NCI-H1417 (cell line): ENCODE data around the gene SNRPB2.

Experiments
- DNase-seq, 3 experiments: peaks; one replicate each; lab custom pipeline; 2025; lab: John Stamatoyannopoulos, UW

Gene SNRPB2

DNA sequence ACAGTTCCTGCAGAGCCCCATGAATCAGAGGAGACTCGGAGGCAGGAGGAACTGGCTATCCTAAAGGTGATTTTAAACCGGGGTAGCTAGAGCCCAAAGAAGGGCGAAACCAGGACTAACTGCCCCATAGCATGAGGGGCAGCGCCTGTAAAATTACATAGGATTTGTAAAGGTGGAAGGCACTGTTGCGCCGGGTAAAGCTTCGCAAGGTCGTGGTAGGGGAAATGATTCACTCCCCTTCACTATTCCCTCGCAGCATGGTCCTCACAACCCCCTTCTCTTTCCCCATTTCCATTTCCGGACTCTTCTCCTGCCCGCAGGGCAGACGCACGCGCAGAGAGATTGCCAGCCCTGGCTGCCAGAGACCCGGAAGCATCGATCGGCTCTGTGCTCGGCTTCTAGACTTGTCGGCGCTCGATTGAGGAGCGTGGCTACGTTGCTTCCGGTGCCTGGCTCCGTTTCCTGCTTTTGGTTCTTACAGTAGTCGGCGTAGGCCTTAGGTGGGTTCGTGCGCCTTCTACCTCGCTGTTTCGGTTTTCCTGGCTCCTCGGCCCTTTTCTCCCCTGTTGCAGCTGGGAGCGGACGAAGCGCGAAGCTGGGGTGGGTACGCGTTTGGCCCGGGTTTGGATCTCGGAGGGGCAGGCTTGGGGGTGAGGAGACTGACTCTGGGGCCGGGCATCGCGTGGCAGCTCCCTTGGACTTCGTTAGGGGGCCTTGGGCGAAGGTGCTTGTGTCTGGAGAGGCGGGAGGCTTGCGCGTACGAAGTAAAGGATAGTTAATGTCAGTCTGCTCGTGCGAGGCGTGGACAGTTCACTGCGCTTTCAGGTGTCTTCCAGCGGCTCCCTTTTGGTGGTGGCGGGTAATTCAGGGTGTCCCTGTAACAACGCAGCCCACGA, at the start of gene SNRPB2:
Gene SNRPB2 (plus strand): TSS at position 462 of the 896 bp plus-strand sequence. CDS start 1,677 bp downstream, outside the sequence.
- DNase-seq = peak; percentile 86 to 96 (median 94)

DNA sequence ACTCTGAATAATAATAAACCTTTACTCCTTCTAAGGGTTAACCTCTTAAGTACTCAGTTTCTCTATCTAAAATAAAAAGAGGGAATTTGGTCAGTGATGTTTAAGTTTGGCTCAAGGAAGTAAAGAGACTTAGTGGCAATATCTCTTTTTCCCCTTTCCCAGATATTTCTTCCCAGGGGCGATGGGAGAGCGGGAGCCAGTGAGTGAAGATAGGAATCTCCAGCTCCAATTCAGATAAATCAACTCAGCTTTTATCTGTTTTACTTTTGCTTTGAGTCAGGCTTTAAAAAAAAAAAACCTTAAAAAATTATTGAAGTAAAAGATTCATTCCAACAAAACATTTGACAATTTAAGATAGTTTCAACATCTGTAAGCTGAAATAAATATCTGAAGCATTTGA, 45.4 kb upstream of the SNRPB2 start:
- no peak for DNase-seq

DNA sequence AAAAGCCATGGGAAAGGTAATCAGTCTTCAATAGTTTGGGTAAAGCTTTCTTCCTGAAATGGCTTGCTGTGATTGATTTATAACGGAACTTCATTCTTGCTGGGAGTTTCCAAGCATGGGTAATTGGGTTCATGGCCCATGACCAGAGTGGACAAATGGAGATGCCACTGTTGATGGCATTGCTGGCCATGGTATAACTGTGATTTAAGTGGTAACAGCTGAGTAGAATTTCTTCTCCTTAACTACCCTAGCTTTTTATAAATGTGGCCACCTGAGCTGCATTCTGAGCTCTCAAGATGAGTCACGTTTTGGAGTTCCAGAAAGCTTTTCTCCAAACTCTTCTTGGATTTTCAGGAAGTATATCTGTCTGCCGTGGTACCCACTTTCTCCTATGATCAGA, 39.9 kb upstream of the SNRPB2 start:
- DNase-seq = no peak

DNA sequence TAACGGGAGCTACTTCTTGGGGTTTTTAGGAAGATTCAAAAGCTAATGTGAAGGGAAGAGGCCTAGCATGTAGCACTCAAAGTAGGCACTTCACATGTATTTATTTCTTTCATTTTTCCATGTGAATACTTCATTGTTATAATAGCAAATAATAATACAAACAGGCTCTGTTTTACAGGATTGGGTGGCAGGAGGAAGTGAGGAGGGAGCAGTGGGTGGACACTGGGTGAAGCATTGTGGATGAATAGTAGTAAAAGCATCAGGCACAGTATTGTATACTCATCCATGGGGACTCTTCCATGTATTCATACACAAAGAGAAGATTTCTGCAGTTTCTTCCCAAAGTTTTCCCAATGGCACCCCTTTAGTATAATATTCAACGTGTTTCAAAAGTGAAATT, 38.4 kb upstream of the SNRPB2 start:
- DNase-seq = no peak

DNA sequence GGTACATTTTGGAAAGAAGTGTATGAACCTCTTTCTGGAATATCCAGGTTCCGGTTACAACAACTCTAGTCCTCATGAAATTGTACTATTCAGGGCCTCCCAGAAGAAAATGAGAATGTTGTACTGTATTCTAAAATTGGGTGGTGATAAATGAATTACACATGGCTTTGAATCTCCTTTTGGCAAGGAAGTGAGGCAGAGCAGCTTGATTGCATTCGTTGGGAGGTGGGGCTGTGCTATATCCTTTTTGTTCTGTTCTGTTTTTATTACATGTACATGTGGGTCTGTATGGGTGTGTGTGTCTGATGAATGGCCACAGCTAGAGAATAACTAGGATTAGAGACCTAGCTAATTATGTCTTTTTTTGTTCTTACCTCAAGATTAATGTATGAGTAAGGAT, 37.8 kb upstream of the SNRPB2 start:
- no peak for DNase-seq

DNA sequence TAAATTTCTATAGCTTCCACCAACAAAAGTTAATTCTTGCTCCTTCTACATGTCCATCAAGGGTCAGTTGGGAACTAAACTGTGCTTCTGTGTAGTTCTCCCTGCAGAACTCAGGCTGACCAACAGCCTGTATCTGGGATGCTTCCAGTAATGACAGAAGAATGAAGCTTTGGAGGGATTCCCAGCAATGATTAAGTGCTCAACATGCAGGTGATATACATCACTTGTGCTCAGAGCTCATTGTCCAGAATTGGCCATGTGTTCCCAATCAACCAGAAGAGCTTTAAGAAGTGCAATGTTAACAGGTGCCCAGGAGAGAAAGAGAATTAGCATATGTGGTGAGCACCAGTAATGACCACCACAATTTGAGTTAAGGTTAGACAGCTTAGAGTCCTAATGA, 37.4 kb upstream of the SNRPB2 start:
- DNase-seq = peak in 1 of 3 experiments; percentile 7

DNA sequence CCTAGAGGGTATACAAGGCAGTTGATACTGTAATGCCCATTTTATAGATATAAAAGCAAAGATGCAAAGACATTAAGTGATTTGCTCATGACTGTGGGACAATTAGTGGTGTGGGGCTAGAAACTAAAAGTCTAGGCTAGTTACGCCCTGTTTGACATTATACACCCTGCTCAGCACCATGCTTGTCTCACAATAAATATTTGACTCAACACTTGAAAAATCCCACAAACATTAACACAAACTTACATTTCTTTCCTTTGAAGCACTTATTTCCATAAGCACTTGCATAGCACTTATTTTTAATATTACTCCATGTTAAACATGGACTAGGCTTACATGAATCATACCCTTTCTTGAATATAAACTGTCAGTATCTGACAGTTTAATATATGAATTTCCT, 36.5 kb upstream of the SNRPB2 start:
- no peak for DNase-seq

DNA sequence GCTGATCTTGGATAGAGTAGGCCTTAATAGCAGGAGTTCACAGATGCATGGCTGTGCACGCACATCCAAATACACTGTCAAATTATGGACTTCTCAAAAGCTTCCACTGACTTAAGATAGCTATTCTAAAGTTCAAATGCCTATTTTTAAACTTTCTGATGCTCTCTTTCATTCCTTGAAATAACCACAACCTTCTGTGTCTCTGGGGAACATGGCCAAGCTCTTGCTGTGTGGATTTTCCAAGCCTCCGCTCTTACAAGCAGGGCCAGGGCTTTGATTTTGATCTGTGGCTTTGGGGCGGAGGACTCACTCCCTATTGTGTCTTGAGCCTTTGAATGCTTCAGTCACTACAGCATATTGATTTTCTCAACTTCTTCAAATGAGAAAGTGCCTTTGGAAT, 35.7 kb upstream of the SNRPB2 start:
- DNase-seq = peak in 1 of 3 experiments; percentile 28

DNA sequence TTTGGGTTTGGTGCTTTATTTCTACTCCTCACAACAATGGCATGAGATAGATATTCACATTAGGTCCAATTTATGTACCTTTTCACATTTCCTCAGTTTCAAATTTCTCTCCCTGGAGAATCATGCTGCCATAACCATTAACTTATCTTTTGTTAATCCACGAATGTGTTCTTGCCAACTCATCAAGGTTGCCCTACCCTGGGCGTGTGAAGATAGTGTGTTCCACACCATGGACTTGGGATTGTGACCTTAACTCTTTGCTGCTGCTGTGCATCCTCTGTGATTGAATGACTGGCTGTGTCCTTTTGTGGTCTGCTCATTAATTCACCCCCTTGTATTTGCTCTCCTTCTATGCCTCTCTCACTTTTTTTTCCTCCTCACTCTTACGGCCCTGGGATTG, 34.2 kb upstream of the SNRPB2 start:
- no peak for DNase-seq

DNA sequence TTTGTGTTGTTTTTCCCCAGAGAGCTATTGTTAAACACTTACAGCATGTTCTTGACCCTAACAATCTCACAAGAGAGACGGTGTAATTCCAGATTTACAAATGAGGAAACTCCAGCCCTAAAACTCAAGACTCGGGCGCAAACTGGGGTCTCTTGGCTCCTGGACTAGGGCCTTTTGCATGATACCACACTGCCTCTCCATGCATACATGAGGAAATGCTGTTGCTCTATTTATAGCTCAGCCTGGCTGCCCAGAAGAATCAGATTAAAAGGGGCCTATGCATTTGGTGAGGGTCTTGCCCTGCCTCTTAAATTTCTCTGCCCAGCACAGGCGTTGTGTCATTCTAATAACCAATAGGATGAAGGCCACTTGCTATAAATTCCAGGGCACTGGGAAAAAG, 30.5 kb upstream of the SNRPB2 start:
- DNase-seq = no peak

DNA sequence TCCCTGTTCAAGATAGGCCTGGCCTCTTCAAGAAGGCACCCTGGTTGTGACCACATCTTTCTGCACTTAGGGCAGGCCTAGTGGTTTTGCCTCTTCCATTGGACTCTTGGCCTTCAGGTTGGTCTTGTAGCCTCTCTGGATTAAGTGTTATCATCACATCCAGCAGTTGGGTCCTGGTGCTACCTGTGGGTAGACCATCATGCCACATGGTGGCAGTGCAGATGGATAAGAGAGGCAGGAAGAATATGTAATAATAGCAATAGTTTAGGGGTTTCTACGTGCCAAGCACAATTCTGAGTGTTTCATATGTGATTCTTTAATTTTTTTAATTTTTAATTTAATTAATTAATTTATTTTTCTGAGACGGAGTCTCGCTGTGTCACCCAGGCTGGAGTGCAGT, 28.5 kb upstream of the SNRPB2 start:
- DNase-seq = peak in 1 of 3 experiments; percentile 14

DNA sequence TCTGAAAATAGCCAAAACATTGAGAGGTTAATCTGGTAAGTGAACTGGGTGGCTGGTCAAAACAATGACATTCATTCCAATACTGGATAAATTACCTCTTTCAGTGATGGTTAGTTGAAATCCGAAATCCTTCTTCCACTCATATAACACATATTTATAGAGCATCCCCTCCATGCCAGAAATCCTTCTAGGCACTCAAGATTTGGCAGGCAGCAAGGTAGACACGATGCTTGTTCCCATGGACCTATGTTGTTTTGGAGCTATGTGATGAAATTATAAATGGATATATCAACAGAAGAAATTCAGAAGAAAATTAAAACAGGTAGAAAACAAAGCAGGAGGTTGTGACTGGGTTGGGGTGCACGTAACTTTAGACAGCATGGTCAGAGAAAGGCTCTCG, 26.3 kb upstream of the SNRPB2 start:
- DNase-seq = no peak

DNA sequence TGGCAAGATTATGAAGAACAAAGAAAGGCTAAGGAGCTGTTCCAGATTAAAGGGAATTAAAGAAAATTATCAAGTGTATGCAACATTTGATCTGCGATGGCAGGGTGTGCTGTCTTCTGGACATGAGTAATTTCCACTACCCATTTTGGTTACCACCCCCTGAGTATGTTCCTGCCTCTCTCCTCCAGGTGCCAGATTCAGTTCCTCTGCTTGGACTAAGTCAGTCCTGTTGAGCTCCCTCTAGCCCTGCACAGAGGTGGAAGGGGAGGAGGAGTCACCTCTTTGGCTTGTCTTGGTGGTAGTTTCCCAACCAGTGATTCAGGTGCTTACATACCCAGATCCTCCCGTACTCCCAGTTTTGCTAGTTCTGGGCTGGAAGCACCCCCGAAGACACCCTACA, 22.2 kb upstream of the SNRPB2 start:
- DNase-seq = no peak

DNA sequence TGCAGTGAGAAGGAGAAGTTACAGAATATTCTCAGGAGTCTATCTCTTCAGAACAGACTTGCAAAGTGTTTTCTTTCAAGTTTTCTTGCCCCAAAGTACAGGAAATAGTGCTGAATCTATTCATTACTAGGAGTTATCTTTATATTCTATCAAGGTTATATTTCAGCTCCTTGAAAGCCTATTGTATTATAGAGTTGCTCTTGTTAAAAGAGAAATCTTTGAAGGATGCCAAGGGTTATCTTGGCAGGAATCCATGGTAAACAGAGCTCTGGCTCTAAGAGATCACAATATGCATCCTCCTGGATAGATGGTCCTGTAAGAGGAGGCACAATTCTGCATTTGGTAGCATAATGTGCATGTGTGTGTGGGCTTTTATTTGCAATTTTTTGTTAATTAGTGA, 21.2 kb upstream of the SNRPB2 start:
- peak in 2 of 3 experiments; percentile 31 to 32 for DNase-seq

DNA sequence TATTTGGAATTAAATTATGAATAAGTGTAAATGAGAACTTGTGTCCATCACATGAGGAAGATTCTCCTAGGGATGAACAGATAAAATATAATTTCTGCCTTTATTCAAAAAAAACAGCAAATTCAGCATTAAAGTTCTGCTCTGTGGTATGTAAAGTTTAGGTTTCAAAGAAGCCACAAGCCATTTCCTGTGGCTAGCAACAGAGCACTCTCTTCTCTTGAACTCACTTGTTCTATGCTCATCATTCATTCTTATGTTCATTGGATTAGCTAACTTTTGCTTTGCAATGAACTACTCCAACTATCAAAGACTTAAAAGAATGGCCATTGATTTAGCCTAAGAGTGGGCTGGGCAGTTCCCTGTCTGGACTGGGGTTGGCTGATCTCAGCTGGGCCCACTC, 20.8 kb upstream of the SNRPB2 start:
- DNase-seq = no peak

DNA sequence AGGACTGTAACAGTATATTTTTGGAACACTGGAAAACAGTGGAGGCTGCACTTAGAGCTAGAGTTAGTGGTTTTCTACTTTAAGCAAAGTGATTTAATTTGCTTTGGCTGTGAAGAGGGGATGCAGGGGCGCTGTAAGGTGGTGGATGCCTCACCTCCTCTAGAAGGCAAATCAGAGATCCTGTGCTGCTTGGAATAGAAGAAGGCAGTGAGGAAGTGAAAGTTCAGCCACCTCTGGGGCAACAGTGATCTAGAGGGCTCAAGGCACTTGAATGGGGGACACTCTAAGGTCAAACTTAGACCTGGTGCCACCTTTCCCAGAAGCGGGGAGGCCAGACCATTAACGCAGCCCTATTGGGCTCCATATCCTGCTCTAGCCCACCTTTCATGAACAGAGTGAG, 19.0 kb upstream of the SNRPB2 start:
- no peak for DNase-seq

DNA sequence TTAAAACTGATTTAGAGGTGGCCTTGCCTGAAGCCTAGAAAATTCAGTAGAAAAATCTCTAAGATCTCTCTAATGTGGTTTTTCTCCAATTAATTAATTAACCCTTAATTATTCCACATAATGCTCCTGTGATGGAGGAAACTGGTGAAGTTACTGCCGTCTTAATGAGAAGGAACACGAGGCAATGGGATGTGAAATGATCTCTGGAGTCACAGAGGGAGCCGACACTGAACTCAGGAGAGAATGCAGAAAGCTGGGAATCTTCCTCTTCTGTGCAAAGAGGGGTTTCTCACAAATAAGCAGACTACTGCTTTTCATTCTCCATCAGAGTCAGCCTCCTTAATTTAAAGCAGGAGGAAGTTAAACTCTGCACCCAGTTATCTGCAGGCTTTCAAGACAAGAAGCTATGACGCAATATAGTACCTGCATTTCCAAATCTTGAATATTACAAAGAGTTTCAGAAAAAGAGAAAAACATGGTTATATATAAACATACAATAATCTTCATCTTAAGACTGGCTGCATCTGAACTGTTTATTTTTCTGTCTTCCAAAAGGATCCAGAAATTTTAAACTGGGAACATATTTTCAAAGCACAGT, 18.1 kb upstream of the SNRPB2 start:
- DNase-seq = peak in 1 of 3 experiments; percentile 24

DNA sequence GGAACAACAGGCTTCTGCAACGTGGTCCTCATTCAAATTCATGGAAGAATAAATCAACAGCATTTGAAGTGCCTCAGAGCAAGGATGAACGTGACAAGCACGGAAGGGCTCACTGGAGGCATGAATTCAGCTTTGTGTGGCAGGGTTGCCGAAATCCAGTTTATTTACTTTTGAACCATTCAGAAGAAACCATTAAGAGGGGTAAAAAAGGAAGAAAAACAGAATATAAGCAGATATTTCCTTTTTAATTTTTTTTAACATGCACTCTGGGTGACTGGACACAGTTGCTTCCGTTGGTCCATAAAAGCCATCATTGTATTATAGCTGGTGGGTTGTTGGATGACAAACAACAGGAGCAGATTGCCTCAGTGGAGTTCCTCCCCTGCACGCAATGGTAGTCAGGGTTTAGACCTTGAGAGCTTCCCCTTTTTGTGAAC, 17.3 kb upstream of the SNRPB2 start:
- DNase-seq = peak in 2 of 3 experiments; percentile 21 to 55

DNA sequence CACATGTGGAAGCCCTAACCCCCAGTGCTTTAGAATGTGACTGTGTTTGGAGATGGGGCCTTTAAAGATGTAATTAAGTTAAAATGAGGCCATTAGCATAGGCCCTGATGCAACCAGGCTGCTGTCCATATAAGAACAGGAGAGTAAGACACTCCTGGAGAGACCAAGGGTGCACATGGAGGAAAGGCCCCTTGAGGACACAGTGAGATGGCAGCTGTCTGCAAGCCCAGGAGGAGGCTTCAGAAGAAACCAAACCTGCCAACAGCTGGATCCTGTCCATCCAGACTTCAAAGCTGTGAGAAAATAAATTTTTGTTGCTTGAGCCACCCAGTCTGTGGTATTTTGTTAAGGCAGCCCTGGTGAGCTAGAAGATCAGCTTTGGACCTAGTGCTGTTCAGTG, 16.8 kb upstream of the SNRPB2 start:
- no peak for DNase-seq

DNA sequence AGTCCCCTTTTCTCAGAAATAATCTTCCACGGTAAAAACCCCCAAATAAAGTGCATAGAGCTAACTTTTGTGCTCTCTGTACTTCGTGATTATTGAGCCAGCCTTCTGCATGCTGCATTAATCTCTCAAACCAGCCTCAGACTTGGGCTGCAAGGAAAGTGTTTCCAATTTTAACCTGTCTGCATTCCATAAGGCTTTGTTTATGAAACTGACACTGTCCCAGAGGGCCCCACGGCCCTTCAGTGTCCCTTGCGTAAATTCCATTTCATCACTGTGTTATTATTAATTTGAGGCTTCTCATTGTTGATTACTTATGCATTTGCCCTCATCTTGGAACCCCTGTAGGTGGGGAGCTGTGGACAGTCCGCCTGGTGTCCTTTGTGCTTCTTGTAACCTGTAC, 15.6 kb upstream of the SNRPB2 start:
- DNase-seq = no peak

DNA sequence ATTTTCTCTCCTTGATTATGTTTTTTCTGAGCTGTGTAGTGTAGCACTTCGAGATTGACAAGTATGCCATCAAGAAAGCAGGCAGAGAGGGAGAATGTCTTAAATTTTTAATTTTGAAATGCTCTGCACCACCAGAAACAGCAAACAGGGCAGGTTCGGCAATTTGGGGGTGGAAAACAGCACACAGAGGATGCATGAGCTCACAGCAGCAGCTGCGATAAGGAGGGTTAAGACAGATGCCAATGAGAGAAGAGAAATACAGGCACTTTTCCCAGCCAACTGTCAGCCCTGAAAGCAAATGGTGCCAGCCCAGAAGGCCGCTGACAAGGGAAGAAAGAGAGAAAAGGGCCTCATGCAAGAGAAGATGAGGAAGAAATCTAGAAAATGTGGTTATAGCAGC, 15.1 kb upstream of the SNRPB2 start:
- no peak for DNase-seq

DNA sequence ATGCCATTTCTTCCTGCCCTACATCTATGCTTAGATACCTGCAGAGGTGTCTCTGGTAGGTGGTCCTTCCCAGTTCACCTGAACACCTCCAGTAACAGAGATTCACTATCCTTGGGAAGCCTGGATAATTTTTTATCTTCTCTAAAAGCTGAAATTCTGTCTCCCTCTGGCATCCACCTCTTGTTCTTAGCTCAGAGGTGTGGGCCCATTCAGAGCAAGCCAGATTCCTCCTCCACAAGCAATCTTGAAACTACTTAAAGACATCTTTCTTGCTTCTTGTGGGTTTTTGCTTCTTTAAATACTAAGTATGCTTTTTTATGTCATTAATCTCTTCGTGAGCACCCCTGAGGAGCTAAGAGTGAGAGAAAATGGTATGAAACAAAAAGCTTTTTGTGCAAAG, 10.4 kb upstream of the SNRPB2 start:
- DNase-seq = no peak

DNA sequence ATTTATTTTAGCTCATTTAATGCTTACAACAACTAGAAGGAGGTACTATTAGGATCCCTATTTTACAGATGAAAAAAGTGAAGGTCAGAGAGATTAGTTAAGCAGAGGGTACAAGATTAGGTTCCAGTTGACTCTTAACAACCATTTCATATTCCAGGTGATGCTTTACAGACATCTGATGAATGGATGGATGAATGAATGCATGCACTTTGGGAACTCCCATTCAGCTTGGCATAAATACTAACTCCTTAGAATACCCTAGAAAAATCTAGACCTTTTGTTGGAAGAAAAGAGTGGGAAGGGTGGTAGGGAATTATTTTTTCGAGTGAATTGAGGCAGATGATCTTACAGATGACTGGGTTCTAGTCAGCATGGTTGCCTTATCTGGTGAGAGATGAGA, 746 bp upstream of the SNRPB2 start:
- no peak for DNase-seq
